Endodermal cell (in vitro differentiated cells): ENCODE results near the gene ITPKA. TPM values are rescaled to one million over a fixed set of nuclear protein-coding genes. Genes with fewer than 3 reads are reported as not detected.

ENCODE experiments used
- DNase-seq: peaks from one replicate; pipeline ENCODE4 v3.0.0-alpha.2; 2017
- H3K27ac ChIP-seq: 2 replicates; pipeline ENCODE4 v1.5.1; 2013; ENCODE audit warnings: mild to moderate bottlenecking, low read depth, low read length, moderate library complexity
- H3K27me3 ChIP-seq: 2 replicates; pipeline ENCODE4 v1.6.1; 2013; ENCODE audit warnings: mild to moderate bottlenecking, low read length, moderate library complexity; ENCODE audit not compliant: insufficient read depth, control insufficient read depth, poor library complexity, severe bottlenecking
- H3K36me3 ChIP-seq: 2 replicates; pipeline ENCODE4 v1.7.0; 2013; ENCODE audit warnings: mild to moderate bottlenecking, low read length, moderate library complexity; ENCODE audit not compliant: control insufficient read depth, insufficient read depth
- H3K4me1 ChIP-seq: one replicate; pipeline ENCODE4 v1.7.0; 2013; ENCODE audit warnings: low read length; ENCODE audit not compliant: control insufficient read depth, insufficient read depth
- H3K4me3 ChIP-seq: 2 replicates; pipeline ENCODE4 v1.5.1; 2013; ENCODE audit warnings: mild to moderate bottlenecking, low read length, moderate library complexity
- H3K9ac ChIP-seq: 2 replicates; pipeline ENCODE4 v1.6.1; 2013; ENCODE audit warnings: mild to moderate bottlenecking, low read length, moderate library complexity; ENCODE audit not compliant: poor library complexity, severe bottlenecking; ENCODE audit errors: extremely low read depth
- H3K9me3 ChIP-seq: 2 replicates; pipeline ENCODE4 v1.6.1; 2013; ENCODE audit warnings: mild to moderate bottlenecking, low read length, moderate library complexity; ENCODE audit not compliant: control insufficient read depth
- H3K27ac Mint-ChIP-seq: 2 replicates; pipeline ENCODE4 v1.8.0; 2020; ENCODE audit warnings: mixed read lengths
- H3K27me3 Mint-ChIP-seq: 2 replicates; pipeline ENCODE4 v1.8.0; 2021; ENCODE audit warnings: mild to moderate bottlenecking, mixed read lengths; ENCODE audit not compliant: insufficient read depth
- H3K36me3 Mint-ChIP-seq: 2 replicates; pipeline ENCODE4 v1.8.0; 2020; ENCODE audit warnings: low read depth, mixed read lengths
- H3K4me1 Mint-ChIP-seq: 2 replicates; pipeline ENCODE4 v1.8.0; 2020; ENCODE audit warnings: mixed read lengths
- H3K4me3 Mint-ChIP-seq: 2 replicates; pipeline ENCODE4 v1.8.0; 2020; ENCODE audit warnings: mild to moderate bottlenecking, moderate library complexity, mixed read lengths
- H3K9me3 Mint-ChIP-seq: 2 replicates; pipeline ENCODE4 v1.8.0; 2020; ENCODE audit warnings: mild to moderate bottlenecking, mixed read lengths
- CTCF ChIP-seq: fragments of 200-600 bp; sonication (generic); conservative IDR thresholded peaks from 2 replicates; pipeline ENCODE4 v1.5.0; 2021; ENCODE audit warnings: antibody characterized with exemption, mild to moderate bottlenecking
- WGBS, 2 experiments: methylation state at CpG; one replicate each; pipeline versions ENCODE4 v1.1.5 to v1.1.7; 2013; ENCODE audit warnings: missing lambda C conversion rate in 2 of 2, mixed read lengths in 1 of 2; ENCODE audit not compliant: insufficient coverage in 1 of 2, insufficient read length in 1 of 2; 5-methylcytosine and 5-hydroxymethylcytosine counted together
- total RNA-seq, 2 donors: library from RNA; stranded (reverse); fragmentation: NEBNext Ultra II Directional in 1 of 2; extraction: Animal tissue kit (Norgen Biotek cat#: 25700) in 1 of 2; gene quantifications; 2 replicates in 1 of 2; 3 replicates in 1 of 2; pipeline ENCODE4 v1.2.1, GENCODE V29; 2021

Gene ITPKA
- total RNA-seq, 2 donors from 2014 or later = 0.75 to 1.2 TPM

- peaks cover 42% of the 10 kb centered on the region for H3K36me3 ChIP-seq
- H3K4me3 ChIP-seq = no peak overlapping the region
- Mint-ChIP-seq H3K4me3 (no peak overlapping the region), H3K27ac (no peak overlapping the region), H3K27me3 (no peaks in the 10 kb centered on the region), H3K36me3 (peaks cover 39% of the 10 kb centered on the region), H3K4me1 (no peaks in the 10 kb centered on the region), H3K9me3 (no peaks in the 10 kb centered on the region)
- no peak overlapping the region for H3K27ac ChIP-seq
- H3K4me1 ChIP-seq = no peaks in the 10 kb centered on the region
- H3K27me3 ChIP-seq = no peaks in the 10 kb centered on the region
- no peak for TF ChIP-seq CTCF
- no peaks in the 10 kb centered on the region for H3K9me3 ChIP-seq
- no peak for DNase-seq
- no peak overlapping the region for H3K9ac ChIP-seq
- WGBS, 2 experiments = 95 to 96% methylated on average over 8 to 11 of the region's 11 CpGs
Observed at GRCh38 chr15:41536866-41537265, 43.2 kb downstream of the ITPKA start.

- Mint-ChIP-seq H3K9me3 (no peaks in the 10 kb centered on the region), H3K36me3 (no peaks in the 10 kb centered on the region), H3K4me1 (peaks cover 3% of the 10 kb centered on the region), H3K27ac (peak overlapping the region; percentile 99), H3K27me3 (peaks cover 3% of the 10 kb centered on the region), H3K4me3 (peak overlapping the region; percentile 97)
- Histone ChIP-seq H3K27me3 (peaks cover 4% of the 10 kb centered on the region), H3K9me3 (no peaks in the 10 kb centered on the region), H3K36me3 (no peaks in the 10 kb centered on the region), H3K27ac (peak overlapping the region; percentile 61), H3K4me3 (peak overlapping the region; percentile 99), H3K4me1 (no peaks in the 10 kb centered on the region), H3K9ac (peak overlapping the region; percentile 92)
- no peak for DNase-seq
- TF ChIP-seq CTCF = no peak
- 5 to 20% methylated on average over 5 to 8 of the region's 8 CpGs for WGBS, 2 experiments
Observed at GRCh38 chr15:41543521-41543870, 49.8 kb downstream of the ITPKA start.

GRCh38 chr15:41544650-41545015 lies 51.0 kb downstream of the ITPKA start:
- Mint-ChIP-seq H3K36me3 (no peaks in the 10 kb centered on the region), H3K4me1 (peaks cover 3% of the 10 kb centered on the region), H3K9me3 (no peaks in the 10 kb centered on the region), H3K27me3 (peaks cover 3% of the 10 kb centered on the region), H3K27ac (no peak overlapping the region), H3K4me3 (peak overlapping the region; percentile 97)
- no peak for TF ChIP-seq CTCF
- Histone ChIP-seq H3K4me3 (peak overlapping the region; percentile 99), H3K27me3 (peaks cover 4% of the 10 kb centered on the region), H3K4me1 (no peaks in the 10 kb centered on the region), H3K9ac (no peak overlapping the region), H3K9me3 (no peaks in the 10 kb centered on the region), H3K27ac (no peak overlapping the region), H3K36me3 (no peaks in the 10 kb centered on the region)
- WGBS, 2 experiments = 96 to 98% methylated on average over 9 to 15 of the region's 15 CpGs
- no peak for DNase-seq
